Measurements from ENCODE around the gene PCYT1B.

PCYT1B gene

DNA sequence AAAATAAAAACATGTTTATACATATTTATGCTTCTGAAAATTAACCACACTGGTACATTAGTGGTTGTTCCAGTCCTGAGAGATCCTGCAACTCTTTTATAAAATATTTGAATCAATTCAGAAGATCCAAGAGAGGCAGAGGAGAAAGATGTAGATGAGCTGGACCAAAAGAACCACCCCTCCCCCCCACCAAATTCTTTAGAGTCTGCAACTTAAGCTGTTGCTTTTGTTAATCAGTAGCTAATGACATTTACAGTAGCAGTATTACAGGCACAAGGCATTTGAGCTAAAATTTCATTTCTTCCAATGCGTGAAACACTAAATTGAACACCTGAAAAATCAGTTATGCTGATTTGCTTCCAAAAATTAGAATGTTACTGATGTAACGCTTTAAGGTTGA is 120.5 kb downstream of the PCYT1B start:
- no peak for DNase-seq (ENCODE audit: low spot score)

- DNase-seq (ENCODE audit: low spot score), result no peak
These were observed 121.7 kb downstream of the PCYT1B start for GRCh38 chrX:24525455-24525854.

- no peak for DNase-seq (ENCODE audit: low spot score)
These were observed 126.7 kb downstream of the PCYT1B start for GRCh38 chrX:24520472-24520871.

- DNase-seq (ENCODE audit: low spot score), result peak; percentile 1
These were observed 131.7 kb downstream of the PCYT1B start for GRCh38 chrX:24515447-24515846.

DNA sequence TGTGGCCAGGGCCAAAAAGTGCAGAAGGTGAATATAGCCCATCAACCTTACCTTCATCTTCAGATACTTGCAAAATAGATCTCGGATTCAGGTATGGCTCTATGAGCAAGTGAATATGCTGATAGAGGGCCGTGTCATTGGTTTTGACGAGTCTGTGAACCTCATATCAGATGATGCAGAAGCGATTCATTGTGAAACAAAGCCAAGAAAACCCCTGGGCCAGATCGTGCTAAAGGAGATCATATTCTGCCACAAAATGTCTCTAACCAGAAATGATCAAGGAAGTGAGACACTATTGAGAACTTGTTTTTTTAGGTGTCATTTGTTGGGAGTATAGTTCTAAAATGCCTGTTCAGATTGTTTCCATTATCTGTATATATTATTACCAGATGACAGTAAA is 133.7 kb downstream of the PCYT1B start:
- DNase-seq (ENCODE audit: low spot score), result no peak

GRCh38 chrX:24508375-24508774 is 138.8 kb downstream of the PCYT1B start:
- DNase-seq (ENCODE audit: low spot score), result no peak

All from NAMALWA (cell line).